NCI-H345 treated with DMSO at 0.1 percent for 48 hours (cell line): ENCODE results near the gene ST6GALNAC2.
"Not testable (repeated sequence)": the region's sequence is repeated elsewhere in the genome, so short reads cannot be mapped to it uniquely, and the experiment has no call there.

Source experiments
- DNase-seq: peaks from one replicate; lab custom pipeline; 2025; ENCODE audit not compliant: unreplicated experiment; lab: John Stamatoyannopoulos, UW

Gene ST6GALNAC2

GRCh38 chr17:76540381-76541300 lies 45.0 kb downstream of the ST6GALNAC2 start:
- DNase-seq = peak; percentile 89

DNA sequence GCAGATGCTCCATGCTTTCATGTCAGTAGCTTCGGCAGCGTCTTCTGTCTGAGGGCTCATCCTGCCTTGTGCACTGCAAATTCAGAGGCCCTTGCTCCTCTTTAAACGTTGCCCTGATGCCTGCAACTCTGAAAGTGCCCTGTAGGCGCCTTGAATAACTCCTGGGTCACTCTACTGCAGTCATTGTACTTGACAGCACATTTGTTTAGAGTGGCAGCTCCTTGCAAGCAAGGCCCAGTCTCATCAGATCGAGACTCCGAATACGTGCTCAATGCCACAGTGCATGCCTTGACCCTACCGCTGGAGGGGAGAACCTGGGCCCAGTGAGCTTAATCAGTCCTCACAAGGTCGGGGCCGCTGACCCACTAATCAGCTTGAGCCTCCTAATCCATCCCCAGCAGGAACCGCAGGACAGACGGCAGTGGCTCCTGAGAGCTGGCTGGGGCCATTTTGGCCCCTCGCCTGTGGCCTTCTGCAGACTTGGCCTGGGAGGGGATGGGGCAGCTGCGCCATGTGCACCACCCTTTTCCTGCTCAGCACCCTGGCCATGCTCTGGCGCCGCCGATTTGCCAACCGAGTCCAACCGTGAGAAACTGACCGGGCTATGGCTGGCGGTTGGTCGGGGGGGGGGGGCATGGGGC lies 45.9 kb downstream of the ST6GALNAC2 start, which contains the start of gene PRCD:
PRCD (plus strand) TSS at position 414 of the 641 bp plus-strand sequence; CDS start at position 512, 98 bp downstream.
- no peak for DNase-seq

DNA sequence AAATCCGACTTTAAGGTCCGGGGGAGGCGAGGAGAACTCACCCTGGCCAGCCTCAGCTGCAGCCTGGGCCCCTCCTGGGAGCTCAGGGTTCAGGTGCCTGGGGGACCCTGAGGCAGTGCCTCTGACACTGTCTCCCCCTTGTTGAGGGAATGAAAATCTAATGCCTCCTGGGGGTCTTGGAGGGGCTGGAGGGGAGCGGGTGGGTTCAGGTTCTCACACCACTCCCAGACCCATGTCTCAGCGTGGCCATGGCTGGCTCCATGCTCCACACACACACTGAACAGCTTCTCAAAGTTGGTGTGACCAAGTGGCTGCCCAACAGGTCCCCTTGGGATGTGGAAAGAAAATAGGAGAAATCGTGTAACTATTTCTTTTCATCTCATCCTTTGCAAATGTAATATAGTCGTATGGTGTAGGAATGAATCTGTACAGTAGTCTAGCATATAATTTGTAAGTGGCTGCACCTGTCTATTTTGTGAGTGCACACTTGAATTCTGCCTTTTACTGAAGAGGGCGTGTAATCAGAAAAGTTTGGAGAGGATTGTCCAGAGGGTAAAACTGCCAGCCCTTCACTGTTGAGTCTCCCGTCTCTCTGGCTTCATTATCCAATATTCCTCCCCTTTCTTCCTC lies 46.6 kb downstream of the ST6GALNAC2 start:
- no peak for DNase-seq

- DNase-seq = no peak
Observed at GRCh38 chr17:76538281-76538931, 47.3 kb downstream of the ST6GALNAC2 start.

- no peak for DNase-seq
Observed at GRCh38 chr17:76537578-76538280, 47.9 kb downstream of the ST6GALNAC2 start, which contains the start of gene CYGB. CYGB (minus strand) TSS chr17:76537709; CDS start chr17:76537542, 167 bp downstream.

DNA sequence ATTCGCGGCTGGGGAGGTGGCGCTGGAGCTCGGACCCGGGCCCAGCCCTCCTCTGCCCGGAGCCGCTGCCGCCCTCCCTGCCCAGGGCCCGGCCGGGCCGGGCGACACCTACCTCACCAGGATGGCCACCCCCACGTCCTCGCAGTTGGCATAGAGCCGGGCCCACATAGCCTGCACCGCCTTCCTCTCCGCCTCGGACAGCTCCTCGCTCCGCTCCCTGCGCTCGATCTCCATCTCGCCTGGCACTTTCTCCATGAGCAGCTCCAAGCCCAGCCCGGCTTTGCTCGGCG lies 48.4 kb downstream of the ST6GALNAC2 start:
- DNase-seq = no peak

GRCh38 chr17:76536511-76537287 lies 49.0 kb downstream of the ST6GALNAC2 start:
- no peak for DNase-seq

DNA sequence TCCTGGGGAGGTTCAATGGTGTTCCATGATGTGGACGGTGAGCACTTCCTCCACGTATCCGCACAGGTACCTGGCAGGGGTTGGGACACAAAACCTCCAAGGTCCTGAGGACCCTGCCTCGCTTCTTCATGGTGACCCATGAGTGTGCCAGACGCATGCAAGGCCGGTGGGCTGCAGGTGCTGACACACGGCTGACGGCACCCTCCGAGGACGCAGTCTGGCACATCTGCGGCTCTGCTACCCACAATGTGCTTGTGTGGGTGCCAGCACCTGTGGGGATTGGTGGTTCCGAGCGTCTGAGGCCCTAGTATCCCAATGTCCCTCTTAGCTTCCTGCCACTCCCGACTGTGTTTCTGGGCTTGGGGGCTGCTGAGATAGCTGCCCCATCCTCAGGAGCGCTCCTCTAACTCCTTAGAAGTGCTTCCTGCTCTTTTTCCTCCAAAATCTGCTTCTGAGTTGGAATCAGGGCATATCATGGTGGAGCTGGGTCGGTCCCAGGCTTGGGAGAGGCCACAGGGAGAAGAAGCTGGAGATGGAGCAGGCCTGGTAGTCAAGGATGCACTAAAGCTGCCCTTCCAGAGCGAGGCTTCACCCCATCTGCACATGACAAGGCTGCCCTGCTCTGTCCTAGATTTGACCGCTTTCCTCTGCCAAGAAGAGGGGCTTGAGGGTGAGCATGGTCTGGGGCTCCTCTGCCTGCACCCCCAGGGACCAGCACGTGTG lies 49.7 kb downstream of the ST6GALNAC2 start:
- no peak for DNase-seq

GRCh38 chr17:76534831-76535732 lies 50.6 kb downstream of the ST6GALNAC2 start:
- no peak for DNase-seq

GRCh38 chr17:76533640-76534359 lies 51.9 kb downstream of the ST6GALNAC2 start:
- DNase-seq = not testable (repeated sequence)

DNA sequence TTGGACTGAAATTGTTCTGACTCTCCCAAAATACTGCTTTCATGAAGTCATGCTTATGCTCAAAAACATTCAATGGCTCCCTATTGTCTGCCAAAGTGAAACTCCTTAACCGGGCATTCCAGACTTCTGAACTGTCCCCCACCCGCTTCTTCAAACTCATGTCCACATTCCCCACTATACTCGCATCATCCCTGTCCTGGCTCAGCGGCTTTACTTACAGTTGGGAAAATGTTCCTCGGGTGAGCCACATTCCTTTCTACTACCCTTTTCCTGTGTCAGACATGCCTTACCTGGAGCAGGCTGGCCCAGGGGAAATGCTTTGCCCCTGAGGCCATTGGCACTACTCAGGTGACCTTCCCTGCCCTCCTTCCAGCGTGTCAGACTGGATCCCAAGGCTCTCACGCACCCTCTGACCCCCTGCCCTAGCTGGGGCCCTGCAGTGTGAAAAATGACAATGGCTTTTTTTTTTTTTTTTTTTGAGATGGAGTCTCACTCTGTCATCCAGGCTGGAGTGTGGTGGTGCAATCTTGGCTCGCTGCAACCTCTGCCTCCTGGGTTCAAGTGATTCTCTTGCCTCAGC lies 53.5 kb downstream of the ST6GALNAC2 start:
- no peak for DNase-seq

- DNase-seq = no peak
Observed at GRCh38 chr17:76531486-76532038, 54.1 kb downstream of the ST6GALNAC2 start.

DNA sequence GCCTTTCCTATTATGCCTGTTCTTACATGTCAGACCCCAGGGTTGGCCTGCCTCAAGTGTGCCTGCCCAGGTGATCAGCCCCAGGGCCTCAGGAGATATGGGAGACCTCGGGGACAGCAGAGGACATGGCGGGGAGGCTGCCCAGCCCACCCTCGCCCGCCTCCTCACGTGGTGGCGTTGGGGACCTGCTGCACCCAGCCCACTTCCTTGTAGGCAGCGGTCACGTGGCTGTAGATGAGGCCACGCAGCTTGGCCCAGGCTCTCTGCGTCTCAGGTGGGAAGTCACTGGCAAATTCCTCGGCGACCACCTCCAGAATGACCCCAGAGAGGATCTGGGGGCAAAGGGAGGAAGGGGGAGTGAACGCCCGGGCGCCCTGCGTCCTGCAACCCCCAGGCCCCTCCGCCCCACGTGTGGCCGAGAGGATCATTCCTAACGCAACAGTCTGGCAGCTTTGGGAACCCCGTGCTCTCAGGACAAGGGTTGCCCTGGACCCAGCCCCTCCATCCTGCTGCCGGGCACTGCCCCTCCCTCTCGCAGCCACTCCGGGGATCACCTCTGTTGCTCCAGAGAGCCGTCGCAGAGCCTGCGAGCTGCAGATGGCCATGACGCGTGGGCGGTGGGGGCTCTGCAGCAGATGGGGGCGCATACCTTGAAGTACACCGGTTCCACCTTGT lies 54.7 kb downstream of the ST6GALNAC2 start:
- no peak for DNase-seq

GRCh38 chr17:76530095-76530723 lies 55.5 kb downstream of the ST6GALNAC2 start:
- no peak for DNase-seq

DNA sequence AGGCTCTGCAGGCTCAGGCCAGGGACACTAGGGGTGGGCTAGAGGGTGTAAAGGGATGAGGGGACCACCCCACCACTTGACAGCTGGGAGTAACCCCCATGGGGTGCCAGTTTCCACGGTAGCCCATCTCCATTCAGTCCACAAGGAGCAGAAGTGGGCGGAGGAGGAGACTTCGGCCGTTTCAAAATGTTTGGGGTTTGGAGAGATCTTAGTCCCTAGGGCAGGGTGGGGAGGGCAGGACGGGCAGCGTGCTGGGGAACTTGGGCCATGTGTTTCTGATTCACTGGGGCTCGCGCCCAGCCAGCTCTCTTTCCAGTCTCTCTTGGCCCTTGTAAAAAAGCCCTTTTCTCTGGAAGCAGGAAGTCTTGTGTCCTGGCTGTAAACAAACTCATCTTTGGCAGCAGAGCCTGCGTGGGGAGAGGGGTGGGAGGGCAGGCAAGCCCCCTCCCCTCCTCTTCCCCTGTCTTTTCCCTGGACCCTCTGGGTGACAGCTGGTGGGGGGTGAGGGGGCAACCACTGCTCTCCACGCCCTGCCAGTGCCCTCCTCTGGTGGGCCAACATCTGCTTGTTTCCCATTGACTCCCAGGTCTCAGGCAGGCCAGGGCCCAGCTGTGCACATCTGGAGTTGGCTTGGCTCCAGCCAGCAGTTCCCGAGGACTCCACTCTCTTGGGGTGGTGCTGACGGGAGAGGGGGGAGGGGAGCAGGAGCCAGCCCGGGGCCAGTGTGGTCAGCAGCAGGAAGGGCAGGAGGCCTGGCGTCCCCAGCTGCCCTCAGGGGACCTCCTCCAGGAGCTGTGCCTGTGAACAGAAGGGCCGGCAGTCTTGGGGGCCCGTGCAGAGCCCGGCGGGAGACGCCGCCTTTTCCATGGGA lies 56.2 kb downstream of the ST6GALNAC2 start:
- no peak for DNase-seq
